Stimulated activated CD4-positive, alpha-beta T cell treated with anti-CD3 and anti-CD28 coated beads, Interleukin-2, amount 100 ng/mL, for 4 hours (primary cell): ENCODE data around the gene ANGEL2.
A peak's percentile ranks its signal among the peaks of the same experiment; 100 is the strongest.
"Not testable (repeated sequence)": the region's sequence is repeated elsewhere in the genome, so short reads cannot be mapped to it uniquely, and the experiment has no call there.

ENCODE experiments used
- DNase-seq: peaks from one replicate; pipeline ENCODE4 v3.0.0-alpha.2; 2020; ENCODE audit warnings: low read depth

Gene ANGEL2

GRCh38 chr1:213015099-213016050, at the start of gene ANGEL2:
ANGEL2 (minus strand) TSS chr1:213015867; CDS start chr1:213015671, 196 bp downstream.
- DNase-seq: peak; percentile 94

- no peak for DNase-seq
Measured at GRCh38 chr1:213061263-213061662, 45.6 kb upstream of the ANGEL2 start.

GRCh38 chr1:213060836-213061235, 45.2 kb upstream of the ANGEL2 start:
- no peak for DNase-seq

GRCh38 chr1:213057264-213058059, 41.8 kb upstream of the ANGEL2 start:
- DNase-seq: no peak

- no peak for DNase-seq
Measured at GRCh38 chr1:213055767-213056166, 40.1 kb upstream of the ANGEL2 start.

GRCh38 chr1:213054733-213055591, 39.3 kb upstream of the ANGEL2 start:
- no peak for DNase-seq

- DNase-seq: no peak
Measured at GRCh38 chr1:213054142-213054541, 38.5 kb upstream of the ANGEL2 start.

- no peak for DNase-seq
Measured at GRCh38 chr1:213053455-213053854, 37.8 kb upstream of the ANGEL2 start.

GRCh38 chr1:213051881-213052202, 36.2 kb upstream of the ANGEL2 start:
- no peak for DNase-seq

GRCh38 chr1:213051127-213051880, 35.6 kb upstream of the ANGEL2 start, which contains the start of gene RPS6KC1:
RPS6KC1 (plus strand) TSS chr1:213051241; CDS start chr1:213051405, 164 bp downstream.
- peak; percentile 78 for DNase-seq

GRCh38 chr1:213050745-213051126, 35.1 kb upstream of the ANGEL2 start:
- no peak for DNase-seq

- DNase-seq: no peak
Measured at GRCh38 chr1:213049232-213049631, 33.6 kb upstream of the ANGEL2 start.

GRCh38 chr1:213045321-213046226, 29.9 kb upstream of the ANGEL2 start:
- DNase-seq: not testable (repeated sequence)

GRCh38 chr1:213041443-213041842, 25.8 kb upstream of the ANGEL2 start:
- DNase-seq: no peak

- DNase-seq: no peak
Measured at GRCh38 chr1:213035573-213035972, 19.9 kb upstream of the ANGEL2 start.

GRCh38 chr1:213034713-213035112, 19.0 kb upstream of the ANGEL2 start:
- DNase-seq: no peak

- DNase-seq: no peak
Measured at GRCh38 chr1:213032651-213033050, 17.0 kb upstream of the ANGEL2 start.

GRCh38 chr1:213027024-213027423, 11.4 kb upstream of the ANGEL2 start:
- DNase-seq: not testable (repeated sequence)

GRCh38 chr1:213020016-213020415, 4.3 kb upstream of the ANGEL2 start:
- no peak for DNase-seq

GRCh38 chr1:213019450-213019849, 3.8 kb upstream of the ANGEL2 start:
- no peak for DNase-seq
